ENCODE measurements around the gene ADAMTS2.

- TF ChIP-seq CTCF (conservative IDR thresholded peaks at IDR 0.05 in 1 of 2, IDR thresholded peaks at IDR 0.05 in 1 of 2; ENCODE audit: low read depth in 1 of 2, low read length in 2 of 2) (no peak), EZH2 (IDR thresholded peaks at IDR 0.05; ENCODE audit: low read length, missing control alignments) (no peak)
Measured at GRCh38 chr5:179289756-179290385, 55.4 kb downstream of the ADAMTS2 start.
